OCI-M1 (cell line): ENCODE results near the gene EML2.

Experiments
- DNase-seq: peaks from one replicate; lab custom pipeline; 2025; lab: John Stamatoyannopoulos, UW

Gene EML2

GRCh38 chr19:45587873-45588272, 51.3 kb downstream of the EML2 start:
- DNase-seq, result no peak

- no peak for DNase-seq
Measured at GRCh38 chr19:45585158-45585577, 54.0 kb downstream of the EML2 start.

GRCh38 chr19:45584332-45585157, 54.7 kb downstream of the EML2 start, which contains the start of gene OPA3:
OPA3 (minus strand) TSS chr19:45584802; CDS start chr19:45584764, 38 bp downstream.
- peak; percentile 100 for DNase-seq

GRCh38 chr19:45581576-45581975, 57.6 kb downstream of the EML2 start:
- DNase-seq, result no peak

- DNase-seq, result no peak
Measured at GRCh38 chr19:45578861-45579260, 60.3 kb downstream of the EML2 start.

- no peak for DNase-seq
Measured at GRCh38 chr19:45577111-45577905, 61.9 kb downstream of the EML2 start.

- DNase-seq, result no peak
Measured at GRCh38 chr19:45576682-45577081, 62.5 kb downstream of the EML2 start.

GRCh38 chr19:45575216-45575615, 64.0 kb downstream of the EML2 start:
- no peak for DNase-seq

GRCh38 chr19:45574526-45574925, 64.7 kb downstream of the EML2 start:
- DNase-seq, result no peak

GRCh38 chr19:45571457-45572220, 67.6 kb downstream of the EML2 start:
- no peak for DNase-seq

- peak; percentile 65 for DNase-seq
Measured at GRCh38 chr19:45569619-45570421, 69.4 kb downstream of the EML2 start.

- no peak for DNase-seq
Measured at GRCh38 chr19:45568732-45569131, 70.5 kb downstream of the EML2 start.

- DNase-seq, result no peak
Measured at GRCh38 chr19:45567609-45568008, 71.6 kb downstream of the EML2 start.

GRCh38 chr19:45564131-45564780, 74.9 kb downstream of the EML2 start:
- DNase-seq, result no peak

GRCh38 chr19:45560686-45561085, 78.5 kb downstream of the EML2 start:
- DNase-seq, result no peak

- no peak for DNase-seq
Measured at GRCh38 chr19:45560038-45560437, 79.2 kb downstream of the EML2 start.
